Neural cell (in vitro differentiated cells): ENCODE results near the gene ARHGEF7. TPM values are rescaled to one million over a fixed set of nuclear protein-coding genes. Genes with fewer than 3 reads are reported as not detected.

Experiments
- H2AFZ ChIP-seq: fragments of 200-600, 300-800 bp; sonication (generic), shearing (Covaris generic); 2 replicates; pipeline ENCODE4 v1.6.0; 2014; ENCODE audit warnings: low read depth, mild to moderate bottlenecking, antibody characterized with exemption, low read length, moderate library complexity
- H3F3A ChIP-seq: fragments of 200-600 bp; shearing (Covaris generic); 2 replicates; pipeline ENCODE4 v1.6.1; 2016; ENCODE audit warnings: mild to moderate bottlenecking, moderate library complexity, mixed read lengths, antibody characterized with exemption, low read length; ENCODE audit not compliant: insufficient read depth, poor library complexity, severe bottlenecking
- H3K27ac ChIP-seq: fragments of 200-600, 300-800 bp; sonication (generic), shearing (Covaris generic); 2 replicates; pipeline ENCODE4 v1.5.1; 2014; ENCODE audit warnings: mild to moderate bottlenecking, low read length, moderate library complexity
- H3K27me3 ChIP-seq: fragments of 300-800, 200-600 bp; sonication (generic), shearing (Covaris generic); 2 replicates; pipeline ENCODE4 v1.6.0; 2014; ENCODE audit warnings: mild to moderate bottlenecking, low read depth, low read length, moderate library complexity; ENCODE audit not compliant: insufficient read depth
- H3K36me3 ChIP-seq: fragments of 300-800, 200-600 bp; sonication (generic), shearing (Covaris generic); 2 replicates; pipeline ENCODE4 v1.5.1; 2014; ENCODE audit warnings: mild to moderate bottlenecking, antibody characterized with exemption, low read length, moderate library complexity; ENCODE audit not compliant: insufficient read depth
- H3K4me2 ChIP-seq: fragments of 300-800, 200-600 bp; sonication (generic), shearing (Covaris generic); 2 replicates; pipeline ENCODE4 v1.6.0; 2014; ENCODE audit warnings: mild to moderate bottlenecking, low read length
- H3K4me3 ChIP-seq: fragments of 300-800, 200-600 bp; sonication (generic), shearing (Covaris generic); 2 replicates; pipeline ENCODE4 v1.5.1; 2014; ENCODE audit warnings: mild to moderate bottlenecking, low read length, moderate library complexity
- H3K79me2 ChIP-seq: fragments of 200-600 bp; shearing (Covaris generic); replicated peaks from 2 replicates; pipeline ENCODE4 v1.6.0; 2014; ENCODE audit warnings: mild to moderate bottlenecking, low read length, moderate library complexity; ENCODE audit not compliant: insufficient read depth
- H3K9ac ChIP-seq: fragments of 300-800, 200-600 bp; sonication (generic), shearing (Covaris generic); 2 replicates; pipeline ENCODE4 v1.6.1; 2016; ENCODE audit warnings: mild to moderate bottlenecking, low read length, mixed read lengths
- H3K9me2 ChIP-seq: fragments of 200-600 bp; shearing (Covaris generic); 2 replicates; pipeline ENCODE4 v1.6.1; 2016; ENCODE audit warnings: mild to moderate bottlenecking, low read length, mixed read lengths; ENCODE audit not compliant: insufficient read depth
- H3K9me3 ChIP-seq: fragments of 200-600, 300-800 bp; sonication (generic), shearing (Covaris generic); 2 replicates; pipeline ENCODE4 v1.6.1; 2016; ENCODE audit warnings: mild to moderate bottlenecking, mixed run types, low read length, moderate library complexity, mixed read lengths
- H4K20me1 ChIP-seq: fragments of 200-600 bp; shearing (Covaris generic); 2 replicates; pipeline ENCODE4 v1.6.1; 2016; ENCODE audit warnings: mild to moderate bottlenecking, mixed run types; ENCODE audit not compliant: insufficient read depth
- CTCF ChIP-seq: fragments of 450-650 bp; IDR thresholded peaks from 2 replicates; pipeline ENCODE4 v1.5.1; 2014; ENCODE audit warnings: antibody characterized with exemption, mild to moderate bottlenecking, moderate library complexity; ENCODE audit not compliant: poor library complexity, severe bottlenecking
- EP300 ChIP-seq: fragments of 450-650 bp; conservative IDR thresholded peaks from 2 replicates; pipeline ENCODE4 v1.6.1; 2014; ENCODE audit warnings: antibody characterized with exemption, mild to moderate bottlenecking, moderate library complexity; ENCODE audit not compliant: poor library complexity, severe bottlenecking
- EZH2 ChIP-seq: fragments of 200-600, 300-800 bp; shearing (Covaris generic), sonication (generic); IDR thresholded peaks from 2 replicates; pipeline ENCODE4 v1.6.1; 2014; ENCODE audit warnings: antibody characterized with exemption, low read length, borderline replicate concordance, mild to moderate bottlenecking; ENCODE audit not compliant: insufficient read depth, poor library complexity, severe bottlenecking
- MXI1 ChIP-seq: fragments of 450-650 bp; conservative IDR thresholded peaks from 2 replicates; pipeline ENCODE4 v1.6.1; 2014; ENCODE audit warnings: antibody characterized with exemption, mild to moderate bottlenecking; ENCODE audit not compliant: poor library complexity, severe bottlenecking
- POLR2AphosphoS5 ChIP-seq: IDR thresholded peaks from 2 replicates; pipeline ENCODE4 v1.6.1; 2012
- RAD21 ChIP-seq: fragments of 450-650 bp; conservative IDR thresholded peaks from 2 replicates; pipeline ENCODE4 v1.6.1; 2014; ENCODE audit warnings: antibody characterized with exemption, mild to moderate bottlenecking, moderate library complexity
- REST ChIP-seq: IDR thresholded peaks from 2 replicates; pipeline ENCODE4 v1.6.1; 2012; ENCODE audit warnings: borderline replicate concordance
- SMC3 ChIP-seq: fragments of 450-650 bp; conservative IDR thresholded peaks from 2 replicates; pipeline ENCODE4 v1.6.1; 2014; ENCODE audit warnings: antibody characterized with exemption, mild to moderate bottlenecking, moderate library complexity; ENCODE audit not compliant: poor library complexity
- TAF1 ChIP-seq: IDR thresholded peaks from 2 replicates; pipeline ENCODE4 v1.6.1; 2012; ENCODE audit warnings: low read depth
- polyA plus RNA-seq: library from polyadenylated mRNA; depleted of rRNA; stranded (reverse); fragments of >200 nt; gene quantifications from 2 replicates; pipeline ENCODE4 v1.2.3, GENCODE V29; 2014

ARHGEF7 gene
- polyA plus RNA-seq, 1 donor from 2014 or later = 155 TPM

DNA sequence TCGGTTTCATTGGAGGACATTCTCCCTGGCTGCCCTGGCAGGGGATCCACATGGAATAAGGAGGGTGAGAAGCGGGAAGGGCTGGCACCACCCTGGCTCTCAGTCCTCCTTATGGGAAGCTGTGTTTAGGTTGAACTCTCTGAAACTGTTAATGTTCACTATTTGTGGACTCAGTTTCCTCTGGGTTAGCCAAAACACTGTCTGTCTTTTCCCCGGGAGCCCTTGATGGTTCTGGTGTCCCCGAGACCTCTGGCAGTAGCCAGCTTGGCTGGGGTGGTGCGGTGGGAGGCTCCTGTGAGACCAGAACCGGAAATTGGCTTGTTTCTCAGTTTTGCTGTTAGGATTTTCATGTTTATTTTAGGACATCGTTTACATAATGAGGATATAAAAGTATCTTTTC is 157.0 kb downstream of the ARHGEF7 start:
- no peak overlapping the region for H2AFZ ChIP-seq
- no peak overlapping the region for H3K4me3 ChIP-seq
- H3K36me3 ChIP-seq = no peaks in the 10 kb centered on the region
- no peaks in the 10 kb centered on the region for H3K9me3 ChIP-seq
- no peak overlapping the region for H3K4me2 ChIP-seq
- no peak overlapping the region for H3K9ac ChIP-seq
- H3F3A ChIP-seq = no peaks in the 10 kb centered on the region
- H3K27me3 ChIP-seq = no peaks in the 10 kb centered on the region
- H4K20me1 ChIP-seq = no peaks in the 10 kb centered on the region
- H3K9me2 ChIP-seq = no peaks in the 10 kb centered on the region
- TF ChIP-seq SMC3 (no peak), REST (no peak), EP300 (no peak), TAF1 (no peak), MXI1 (no peak), CTCF (no peak), RAD21 (no peak), POLR2AphosphoS5 (no peak), EZH2 (no peak)
- H3K27ac ChIP-seq = no peak overlapping the region
- no peaks in the 10 kb centered on the region for H3K79me2 ChIP-seq

DNA sequence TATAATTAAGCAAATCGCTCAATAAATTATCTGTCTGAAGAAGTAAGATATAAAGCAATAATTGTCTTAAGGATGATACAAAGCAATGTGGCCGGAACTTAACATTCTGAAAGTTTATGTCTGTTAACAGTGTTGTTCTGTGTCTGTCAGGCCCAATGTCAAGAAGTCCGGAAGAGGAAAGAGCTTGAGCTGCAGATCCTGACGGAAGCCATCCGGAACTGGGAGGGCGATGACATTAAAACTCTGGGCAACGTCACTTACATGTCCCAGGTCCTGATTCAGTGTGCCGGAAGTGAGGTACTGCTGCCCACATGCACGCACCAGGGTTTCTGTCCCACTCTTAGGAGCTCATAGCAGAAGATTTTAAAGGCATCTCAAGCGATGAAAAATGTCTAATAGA is 160.3 kb downstream of the ARHGEF7 start:
- no peaks in the 10 kb centered on the region for H3K27me3 ChIP-seq
- H3K4me3 ChIP-seq = no peak overlapping the region
- no peak overlapping the region for H2AFZ ChIP-seq
- no peak overlapping the region for H3K27ac ChIP-seq
- no peaks in the 10 kb centered on the region for H3K9me3 ChIP-seq
- no peaks in the 10 kb centered on the region for H3K36me3 ChIP-seq
- no peak overlapping the region for H3K9ac ChIP-seq
- no peaks in the 10 kb centered on the region for H3K9me2 ChIP-seq
- no peaks in the 10 kb centered on the region for H3K79me2 ChIP-seq
- H3K4me2 ChIP-seq = no peak overlapping the region
- H3F3A ChIP-seq = no peaks in the 10 kb centered on the region
- TF ChIP-seq MXI1 (no peak), CTCF (no peak), REST (no peak), EZH2 (no peak), SMC3 (no peak), EP300 (no peak), TAF1 (no peak), RAD21 (no peak), POLR2AphosphoS5 (no peak)
- no peaks in the 10 kb centered on the region for H4K20me1 ChIP-seq
